OCI-LY3 (cell line): ENCODE results near the gene SPATA31E1.
"Not testable (repeated sequence)": the region's sequence is repeated elsewhere in the genome, so short reads cannot be mapped to it uniquely, and the experiment has no call there.

Experiments
- EZH2phosphoT487 ChIP-seq: fragments of 200-600 bp; shearing (Covaris generic); IDR thresholded peaks from 2 replicates; pipeline ENCODE4 v1.6.1; 2018; ENCODE audit warnings: antibody characterized with exemption, mixed run types, low read depth
- TF ChIP-seq, protein P1 (sequence below): fragments of 200-600, 300-600 bp; sonication (generic); IDR thresholded peaks from 2 replicates; pipeline ENCODE4 v1.5.1; 2014; ENCODE audit warnings: antibody characterized with exemption, low read length, low read depth

GRCh38 chr9:87924851-87925250, 42.2 kb downstream of the SPATA31E1 start:
- TF ChIP-seq, protein P1, sequence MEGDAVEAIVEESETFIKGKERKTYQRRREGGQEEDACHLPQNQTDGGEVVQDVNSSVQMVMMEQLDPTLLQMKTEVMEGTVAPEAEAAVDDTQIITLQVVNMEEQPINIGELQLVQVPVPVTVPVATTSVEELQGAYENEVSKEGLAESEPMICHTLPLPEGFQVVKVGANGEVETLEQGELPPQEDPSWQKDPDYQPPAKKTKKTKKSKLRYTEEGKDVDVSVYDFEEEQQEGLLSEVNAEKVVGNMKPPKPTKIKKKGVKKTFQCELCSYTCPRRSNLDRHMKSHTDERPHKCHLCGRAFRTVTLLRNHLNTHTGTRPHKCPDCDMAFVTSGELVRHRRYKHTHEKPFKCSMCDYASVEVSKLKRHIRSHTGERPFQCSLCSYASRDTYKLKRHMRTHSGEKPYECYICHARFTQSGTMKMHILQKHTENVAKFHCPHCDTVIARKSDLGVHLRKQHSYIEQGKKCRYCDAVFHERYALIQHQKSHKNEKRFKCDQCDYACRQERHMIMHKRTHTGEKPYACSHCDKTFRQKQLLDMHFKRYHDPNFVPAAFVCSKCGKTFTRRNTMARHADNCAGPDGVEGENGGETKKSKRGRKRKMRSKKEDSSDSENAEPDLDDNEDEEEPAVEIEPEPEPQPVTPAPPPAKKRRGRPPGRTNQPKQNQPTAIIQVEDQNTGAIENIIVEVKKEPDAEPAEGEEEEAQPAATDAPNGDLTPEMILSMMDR: not testable (repeated sequence)
- not testable (repeated sequence) for TF ChIP-seq EZH2phosphoT487
